ENCODE data around the gene MATCAP1.
A peak's percentile ranks its signal among the peaks of the same experiment; 100 is the strongest.

The MATCAP1 gene

DNA sequence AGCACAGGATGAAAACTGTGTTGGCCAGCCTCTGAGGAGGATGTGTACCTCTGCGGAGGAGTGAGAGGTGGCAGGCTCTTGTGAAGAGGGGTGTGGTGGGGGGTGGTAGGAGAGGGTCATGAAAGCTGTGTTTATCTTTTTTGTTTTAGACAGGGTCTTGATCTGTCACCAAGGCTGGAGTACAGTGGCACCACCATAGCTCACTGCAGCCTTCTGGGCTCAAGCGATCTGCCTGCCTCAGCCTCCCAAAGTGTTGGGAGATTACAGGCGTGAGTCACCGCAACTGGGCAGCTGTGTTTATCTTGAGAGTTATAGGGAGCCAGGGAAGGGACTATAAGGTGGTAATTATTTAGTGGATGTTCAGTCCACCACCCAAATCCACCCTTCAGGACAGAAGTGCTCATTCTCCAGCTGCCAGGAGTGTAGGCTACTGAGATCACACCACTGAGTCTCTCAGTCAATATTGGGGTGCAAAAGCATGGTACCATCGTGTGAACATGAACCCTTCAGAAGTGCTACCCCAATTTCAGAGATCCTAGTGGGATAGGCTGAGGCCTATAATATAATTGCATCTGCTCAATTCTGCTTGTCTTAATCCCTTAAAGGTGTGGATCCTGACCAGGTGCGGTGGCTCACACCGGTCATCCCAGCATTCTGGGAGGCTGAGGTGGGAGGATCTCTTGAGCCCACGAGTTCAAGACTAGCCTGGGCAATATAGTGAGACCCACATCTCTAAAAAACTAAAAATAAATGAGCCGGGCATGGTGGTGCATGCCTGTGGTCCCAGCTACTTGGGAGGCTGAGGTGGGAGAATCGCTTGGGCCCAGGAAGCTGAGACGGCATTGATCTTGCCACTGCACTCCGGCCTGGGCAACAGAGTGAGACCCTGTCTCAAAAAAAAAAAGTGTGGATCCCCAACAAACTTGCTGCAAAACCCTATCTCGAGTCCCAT, 7.0 kb upstream of the MATCAP1 start:
- no peak for DNase-seq

DNA sequence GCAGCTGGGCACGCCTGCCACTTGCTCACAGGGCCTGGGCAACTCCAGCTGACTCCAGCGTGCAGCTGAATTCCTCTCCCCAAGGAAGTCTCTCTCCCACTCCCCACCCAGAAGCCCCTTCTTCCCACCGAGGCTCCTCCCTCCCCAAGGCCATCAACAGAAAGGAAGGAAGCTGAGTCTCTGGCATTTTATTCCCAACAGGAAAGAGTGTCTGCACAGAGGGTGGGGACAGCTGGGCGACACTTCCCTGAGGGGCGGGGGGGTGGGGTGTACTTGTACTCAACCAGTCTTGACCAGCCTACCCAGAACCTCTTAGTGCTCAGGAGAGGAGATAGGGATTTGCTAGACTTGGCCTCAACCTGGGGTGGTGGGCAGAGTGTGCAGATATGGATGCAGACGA, 6.3 kb upstream of the MATCAP1 start, which contains the start of gene EXOC3L1:
Gene EXOC3L1 (minus strand): TSS at position 96 of the 400 bp plus-strand sequence. CDS start 460 bp downstream, outside the sequence.
- DNase-seq: no peak

DNA sequence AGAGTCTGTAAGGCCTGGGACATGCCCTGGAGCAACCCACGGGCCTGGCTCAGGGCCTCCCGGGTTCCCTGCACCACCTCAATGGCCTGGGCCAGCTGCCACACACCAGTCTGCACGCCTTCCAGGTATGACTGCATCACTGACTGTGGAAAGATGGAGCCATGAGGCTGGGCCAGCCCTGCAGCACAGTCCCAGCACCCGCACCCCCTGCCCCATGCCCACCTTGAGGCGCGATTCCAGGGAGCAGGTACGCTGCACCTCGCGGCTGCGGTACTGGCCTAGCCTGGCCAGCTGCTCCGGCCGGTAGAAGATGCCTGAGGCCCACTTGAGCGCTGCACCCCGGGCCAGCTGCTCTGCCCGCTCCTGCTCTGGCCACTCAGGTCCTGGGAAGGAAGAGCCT, 5.0 kb upstream of the MATCAP1 start:
- no peak for DNase-seq

DNA sequence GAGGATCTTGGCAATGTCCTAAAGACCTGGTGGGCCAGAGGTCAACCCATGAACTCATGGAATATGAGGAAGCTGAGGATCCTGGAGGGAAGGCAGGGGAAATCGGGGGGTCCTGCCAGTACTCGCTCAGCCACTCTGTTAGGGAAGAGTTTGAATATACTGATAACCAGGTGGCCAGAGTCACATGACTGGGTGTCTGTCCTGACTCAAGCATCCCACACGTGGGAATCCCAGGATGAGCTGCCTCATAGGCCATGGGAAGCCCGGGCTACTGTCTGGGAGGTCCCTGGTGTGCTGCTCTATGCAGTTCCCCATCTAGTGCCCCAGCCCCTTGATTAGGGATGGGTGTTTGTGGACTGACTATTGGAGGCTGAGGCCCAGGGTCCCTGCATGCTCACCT, 4.6 kb upstream of the MATCAP1 start:
- DNase-seq: no peak

DNA sequence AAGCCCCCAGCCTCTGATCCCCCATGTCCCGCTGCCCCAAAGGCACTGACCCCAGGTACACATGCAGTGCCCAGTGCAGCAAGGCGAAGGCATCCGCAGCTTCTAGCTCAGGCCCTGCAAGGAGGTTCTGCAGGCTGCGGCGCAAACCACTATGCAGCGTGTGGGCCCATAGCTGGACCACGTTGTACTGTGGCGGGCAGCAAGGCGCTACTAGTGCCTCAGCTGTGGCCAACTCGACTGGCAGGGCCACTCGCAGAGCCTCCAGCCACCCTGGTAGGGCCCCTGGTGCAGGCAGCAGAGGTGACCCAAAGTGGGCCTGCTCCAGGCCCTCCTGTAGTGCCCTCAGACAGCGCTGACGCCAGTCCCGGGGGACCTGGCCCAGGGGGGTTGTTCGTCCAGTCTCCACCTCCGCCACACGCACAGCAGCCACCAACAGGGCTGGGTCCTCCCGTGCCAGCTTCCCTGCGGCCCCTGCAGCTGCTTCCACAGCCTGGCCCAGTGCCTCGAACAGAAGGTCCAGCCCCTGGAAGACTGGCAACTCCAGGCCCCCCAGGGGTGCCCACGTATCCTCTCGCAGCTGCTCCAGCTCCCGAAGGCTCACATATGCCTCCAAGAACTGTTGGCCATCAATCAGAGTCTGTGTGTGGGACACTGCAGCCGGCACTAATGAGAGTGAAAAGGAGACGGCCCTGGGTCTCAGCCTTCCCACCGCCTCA, 3.6 kb upstream of the MATCAP1 start:
- DNase-seq: no peak

DNA sequence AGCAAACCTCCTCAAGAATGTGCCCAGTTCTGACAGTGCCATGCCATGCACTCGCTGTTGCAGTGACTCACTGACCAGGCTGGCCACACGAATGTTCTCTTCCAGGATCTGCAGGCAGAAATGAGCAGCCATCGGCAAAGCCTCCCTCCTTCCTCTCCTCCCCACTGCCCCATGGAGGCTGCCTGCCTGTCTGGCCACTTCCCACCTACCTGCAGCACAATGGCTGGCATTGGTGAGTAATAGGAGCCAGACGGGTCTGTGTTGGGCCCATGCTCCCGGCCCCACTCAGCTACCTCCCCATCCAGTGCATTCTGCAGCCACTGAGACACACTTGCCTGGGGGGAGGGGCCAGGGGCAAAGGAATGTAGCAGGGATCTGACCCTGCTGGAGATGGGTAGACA, 2.8 kb upstream of the MATCAP1 start:
- no peak for DNase-seq

DNA sequence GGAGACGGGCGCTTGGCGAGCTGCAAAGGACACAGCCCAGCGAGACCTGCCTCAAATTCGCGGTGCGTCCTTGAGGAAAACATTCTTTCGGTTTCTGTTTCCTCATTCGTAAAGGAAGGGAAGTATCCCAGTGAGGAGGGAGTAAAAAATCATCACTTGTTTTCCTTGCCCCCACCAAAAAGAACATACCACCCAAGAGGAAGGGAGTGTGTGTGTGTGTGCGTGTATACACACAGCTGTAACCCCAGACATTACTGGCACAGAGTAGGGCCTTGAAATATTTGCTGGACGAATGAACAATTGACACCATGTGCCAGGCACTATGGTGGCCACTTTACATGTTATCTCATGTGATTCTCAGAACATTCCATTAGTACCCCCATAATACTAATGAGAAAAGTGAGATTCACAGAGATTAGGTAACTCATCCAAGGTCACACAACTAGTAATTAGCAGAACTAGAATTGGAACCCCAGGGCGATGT, 1.9 kb upstream of the MATCAP1 start:
- no peak for DNase-seq

DNA sequence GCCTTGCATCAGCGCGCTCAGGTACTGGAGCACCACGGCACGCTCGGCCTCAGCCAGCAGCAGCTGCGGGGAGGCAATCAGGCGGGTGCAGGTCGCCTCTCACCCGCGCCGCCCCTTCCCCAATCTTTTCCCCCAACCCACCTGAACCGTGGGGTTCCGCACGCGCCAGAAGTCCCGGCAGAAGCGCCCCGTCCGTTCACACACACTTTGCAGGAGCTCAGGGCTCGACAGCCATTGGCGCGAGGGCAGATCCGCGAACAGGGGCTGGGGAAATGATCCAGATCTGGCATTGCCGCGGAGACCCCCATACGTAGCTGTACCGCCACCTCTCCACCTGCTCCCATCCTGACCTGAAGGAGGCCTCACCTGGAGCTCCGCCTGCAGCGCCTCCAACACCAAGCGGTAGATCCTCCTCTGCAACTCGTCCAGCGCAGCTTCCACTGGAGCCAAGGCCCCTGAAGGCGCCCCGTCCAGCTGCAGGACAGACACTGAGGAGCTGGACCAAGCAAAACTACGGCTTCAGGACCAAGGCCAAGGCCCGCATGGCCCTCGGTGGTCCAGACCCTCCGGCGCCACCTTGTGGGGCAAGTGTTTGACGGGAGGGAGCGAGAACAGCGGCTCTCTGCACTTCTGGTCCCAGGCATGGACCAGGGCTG, 1.4 kb upstream of the MATCAP1 start:
- DNase-seq: peak; percentile 88

DNA sequence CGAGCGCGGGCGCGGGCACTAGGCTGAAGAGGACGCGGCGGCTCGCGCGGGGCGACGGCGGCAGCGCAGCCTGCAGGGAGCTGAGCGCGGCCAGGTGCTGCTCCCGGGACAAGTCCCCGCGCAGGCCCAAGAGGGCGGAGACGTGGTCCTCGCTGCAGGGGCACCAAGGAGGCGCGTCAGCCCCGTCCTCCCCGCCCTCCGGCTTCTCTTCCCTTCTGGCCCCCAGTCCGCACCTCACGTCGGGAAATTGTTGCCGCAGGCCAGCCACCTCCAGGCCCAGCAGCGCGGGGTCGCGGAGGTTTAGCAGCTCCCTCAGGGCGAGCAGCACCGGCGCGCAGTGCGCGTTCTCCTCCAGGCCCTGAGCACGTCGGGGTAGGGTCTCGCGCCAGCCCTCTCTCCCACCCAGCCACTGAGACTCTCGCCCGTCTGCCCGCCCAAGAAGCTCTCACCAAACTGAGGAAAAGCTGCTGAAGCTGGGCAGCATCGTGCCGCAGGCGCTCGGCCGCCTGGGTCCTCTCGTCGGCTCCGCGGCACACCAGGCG, 761 bp upstream of the MATCAP1 start:
- DNase-seq: no peak

DNA sequence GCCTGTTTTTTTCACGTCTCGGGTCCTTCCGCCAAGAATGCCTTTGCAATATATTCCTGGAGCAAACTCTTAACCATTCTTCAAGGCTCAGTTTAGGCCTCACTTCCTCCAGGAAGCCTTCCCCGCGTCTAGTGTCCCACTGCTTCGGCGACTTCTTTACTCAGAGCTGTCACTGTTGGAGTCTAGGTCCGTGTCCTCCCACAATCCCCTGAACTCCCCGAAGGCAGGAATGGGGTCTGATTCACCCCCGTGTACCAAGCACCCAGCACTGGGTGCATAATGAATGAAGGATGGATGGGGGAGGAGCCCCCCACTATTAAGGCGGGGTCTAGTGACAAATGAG, 508 bp downstream of the MATCAP1 start:
- no peak for DNase-seq

DNA sequence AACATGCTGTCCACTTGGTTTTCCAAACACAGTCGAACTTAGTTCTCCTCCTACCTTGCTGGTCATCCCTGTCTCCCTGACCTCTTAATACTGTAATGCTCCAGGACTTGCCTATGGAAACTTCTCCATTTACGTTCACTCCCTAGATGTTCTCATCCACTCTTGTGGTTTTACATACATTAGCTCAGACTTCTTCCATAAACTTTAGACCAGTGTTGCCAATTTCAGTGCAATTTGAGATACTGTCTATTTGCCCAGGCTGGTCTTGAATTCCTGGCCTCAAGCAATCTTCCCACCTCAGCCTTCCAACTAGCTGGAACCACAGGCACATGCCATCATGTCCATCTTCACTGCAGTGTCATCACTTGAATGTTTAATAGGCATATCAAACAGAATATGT, 1.5 kb downstream of the MATCAP1 start:
- DNase-seq: no peak

DNA sequence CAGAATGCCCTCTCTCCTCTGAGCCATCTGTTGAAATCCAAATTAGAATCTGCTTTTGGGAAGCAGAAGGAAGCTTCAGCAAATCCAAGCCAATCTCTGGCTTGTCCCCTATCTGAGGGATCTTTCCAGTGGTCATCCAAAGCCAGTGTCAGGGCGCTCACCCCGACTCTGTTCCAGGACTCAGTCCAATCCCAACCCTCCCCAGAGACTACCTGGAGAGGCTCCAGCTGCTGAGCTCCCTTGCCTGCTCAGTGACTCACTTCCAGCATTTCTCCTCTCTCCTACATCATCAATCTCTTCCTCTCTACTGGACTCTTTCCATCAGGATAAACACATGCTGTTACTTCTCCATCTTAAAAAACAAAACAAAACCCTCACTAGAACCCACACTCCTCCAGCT, 2.4 kb downstream of the MATCAP1 start:
- DNase-seq: no peak

DNA sequence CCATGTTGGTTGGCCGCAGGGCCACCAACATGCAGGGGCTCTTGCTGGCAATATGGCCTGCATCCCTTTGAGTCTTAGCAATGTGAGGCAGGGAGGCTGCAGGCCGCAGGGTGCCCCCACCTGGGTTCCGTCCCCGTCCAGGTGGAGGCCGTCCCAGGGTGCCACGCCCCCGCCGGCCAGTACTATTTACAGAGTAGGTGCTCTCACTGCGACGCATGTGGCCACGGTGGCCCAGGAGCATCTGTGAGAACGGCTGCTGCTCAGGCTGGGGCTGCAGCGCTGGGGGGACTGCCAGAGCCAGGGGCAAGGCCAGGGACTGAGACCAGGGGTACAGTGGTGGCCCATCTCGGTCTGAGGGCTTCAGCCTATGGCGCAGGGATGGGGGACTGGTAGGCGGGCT, 3.6 kb downstream of the MATCAP1 start:
- DNase-seq: no peak

DNA sequence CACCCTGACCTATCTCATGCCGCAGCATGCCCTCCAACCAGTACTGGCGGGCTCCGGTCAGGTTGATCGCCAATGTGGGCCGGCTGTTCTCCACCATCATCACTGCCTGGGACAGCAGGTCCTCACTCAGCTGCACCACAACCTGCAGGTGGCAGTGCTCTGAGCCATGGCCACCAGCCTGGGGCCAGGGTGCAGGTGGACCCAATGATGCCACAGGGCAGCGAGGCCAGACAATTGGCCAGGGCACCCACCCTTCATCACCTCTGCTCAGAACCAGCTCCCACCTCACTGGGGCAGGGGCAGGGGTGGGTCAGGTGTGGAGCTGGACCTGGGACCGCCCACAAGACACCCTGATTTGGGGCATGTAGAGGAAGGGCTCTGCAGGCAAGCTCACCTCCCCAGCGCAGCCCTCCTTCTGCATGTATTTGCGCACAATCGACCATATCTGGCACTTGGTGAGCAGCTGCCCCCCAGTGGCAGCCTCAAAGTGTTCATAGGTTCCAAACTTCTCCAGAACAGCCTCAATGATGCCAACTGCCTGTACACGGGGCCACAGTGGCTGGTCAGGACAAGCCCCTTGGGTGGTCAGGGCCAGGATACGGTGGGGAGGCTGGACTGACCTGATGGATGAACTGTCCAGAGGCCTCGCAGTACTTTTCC, 4.2 kb downstream of the MATCAP1 start:
- peak; percentile 40 for DNase-seq

DNA sequence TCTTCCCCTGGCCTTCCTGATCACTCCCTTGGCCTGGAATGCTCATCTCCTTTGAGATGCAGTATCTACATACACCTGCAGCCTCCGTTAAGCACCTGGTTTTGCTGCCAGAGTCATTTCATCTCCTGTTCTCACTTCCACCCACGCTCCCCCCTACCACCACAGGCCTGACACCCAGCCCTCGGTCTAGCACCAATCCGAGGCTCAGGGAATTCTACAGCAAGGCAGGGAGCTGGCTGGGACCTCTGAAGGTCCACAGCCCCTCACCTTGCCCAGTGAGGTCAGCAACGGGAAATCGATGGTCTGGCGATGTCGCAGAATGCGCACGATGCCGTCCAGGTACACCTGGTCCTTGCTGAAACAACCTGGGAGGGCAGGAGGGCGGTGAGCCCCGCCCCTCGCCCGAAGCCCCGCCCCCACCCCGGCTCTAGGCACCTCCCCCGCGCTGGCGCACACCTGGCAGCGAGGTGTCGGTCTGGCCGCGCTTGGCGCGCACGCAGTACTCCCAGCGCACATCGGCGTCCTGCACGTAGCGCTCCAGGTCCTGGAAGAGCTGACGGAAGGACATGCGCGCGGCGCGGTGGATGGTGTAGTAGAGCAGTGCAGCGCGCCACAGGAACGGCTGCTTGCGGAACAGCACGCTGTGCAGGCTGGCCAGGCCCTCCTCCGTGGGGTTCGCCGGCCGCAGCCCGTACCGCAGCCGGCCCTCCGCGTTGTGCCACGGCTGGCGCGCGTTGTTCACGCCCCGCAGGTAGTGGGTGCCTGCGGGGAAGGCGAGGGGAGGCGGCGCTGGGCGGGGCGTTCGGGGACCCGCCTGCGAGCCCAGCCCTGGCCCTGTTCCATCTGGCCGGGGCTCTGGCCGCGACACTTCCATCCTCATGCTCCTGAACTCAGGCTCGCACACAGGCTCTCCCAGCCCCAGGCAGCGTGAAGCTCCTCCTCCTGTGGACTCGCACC, 5.7 kb downstream of the MATCAP1 start:
- peak; percentile 54 for DNase-seq

DNA sequence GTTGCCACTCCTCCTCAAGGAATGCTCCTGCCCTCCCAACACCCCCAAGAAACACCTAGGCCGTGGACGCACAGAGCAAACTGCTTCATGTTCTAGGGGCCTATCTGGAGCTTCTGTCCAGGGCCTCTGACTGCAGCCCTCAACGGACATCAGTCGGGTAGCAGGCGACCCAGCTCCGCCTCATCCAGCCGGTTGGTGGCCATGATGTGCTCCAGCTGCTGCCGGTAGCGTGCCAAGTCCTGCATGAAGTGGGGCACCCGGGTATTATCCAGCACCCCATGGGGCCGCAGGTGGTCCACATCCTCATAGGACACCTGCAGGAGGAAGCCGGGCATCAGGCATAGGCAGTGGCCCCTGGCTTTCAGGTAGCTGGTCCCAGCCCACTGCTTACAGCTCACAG, 7.1 kb downstream of the MATCAP1 start:
- DNase-seq: no peak

DNA sequence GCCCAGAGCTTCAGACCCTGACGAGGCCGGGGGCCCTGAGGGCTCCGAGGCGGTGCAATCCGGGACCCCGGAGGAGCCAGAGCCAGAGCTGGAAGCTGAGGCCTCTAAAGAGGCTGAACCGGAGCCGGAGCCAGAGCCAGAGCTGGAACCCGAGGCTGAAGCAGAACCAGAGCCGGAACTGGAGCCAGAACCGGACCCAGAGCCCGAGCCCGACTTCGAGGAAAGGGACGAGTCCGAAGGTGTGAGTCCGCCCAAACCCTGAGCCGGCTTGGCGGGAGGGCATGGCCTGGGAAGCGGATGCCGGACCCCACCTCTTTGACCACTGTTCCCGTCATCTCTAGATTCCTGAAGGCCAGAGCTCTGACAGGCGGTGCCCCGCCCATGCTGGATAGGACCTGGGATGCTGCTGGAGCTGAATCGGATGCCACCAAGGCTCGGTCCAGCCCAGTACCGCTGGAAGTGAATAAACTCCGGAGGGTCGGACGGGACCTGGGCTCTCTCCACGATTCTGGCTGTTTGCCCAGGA, 9.0 kb downstream of the MATCAP1 start:
- no peak for DNase-seq

DNA sequence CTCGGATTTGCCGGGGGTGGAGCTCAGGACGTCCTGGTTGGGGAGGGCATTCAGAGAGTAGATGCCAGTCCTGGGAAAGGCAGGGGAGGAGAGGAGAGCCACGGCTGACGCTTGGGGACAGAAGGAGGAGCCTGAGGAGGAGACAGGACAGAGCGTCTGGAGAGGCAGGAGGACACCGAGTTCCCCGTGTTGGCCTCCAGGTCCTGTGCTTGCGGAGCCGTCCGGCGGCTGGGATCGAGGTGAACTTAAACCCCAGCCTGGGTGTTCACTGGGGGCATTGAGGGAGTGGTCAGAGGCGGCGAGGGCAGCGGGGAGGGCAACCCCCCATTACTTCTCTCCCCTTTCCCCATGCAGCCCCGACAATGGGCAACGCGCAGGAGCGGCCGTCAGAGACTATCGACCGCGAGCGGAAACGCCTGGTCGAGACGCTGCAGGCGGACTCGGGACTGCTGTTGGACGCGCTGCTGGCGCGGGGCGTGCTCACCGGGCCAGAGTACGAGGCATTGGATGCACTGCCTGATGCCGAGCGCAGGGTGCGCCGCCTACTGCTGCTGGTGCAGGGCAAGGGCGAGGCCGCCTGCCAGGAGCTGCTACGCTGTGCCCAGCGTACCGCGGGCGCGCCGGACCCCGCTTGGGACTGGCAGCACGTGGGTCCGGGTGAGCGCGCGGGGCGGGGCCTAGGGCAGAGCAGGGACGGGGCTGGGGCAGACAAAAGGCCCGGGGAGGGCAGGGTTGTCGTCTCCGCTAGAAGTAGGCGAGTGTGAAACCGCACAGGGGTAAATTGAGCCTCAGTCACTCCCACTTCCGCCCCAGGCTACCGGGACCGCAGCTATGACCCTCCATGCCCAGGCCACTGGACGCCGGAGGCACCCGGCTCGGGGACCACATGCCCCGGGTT, 9.7 kb downstream of the MATCAP1 start:
- peak; percentile 80 for DNase-seq

DNA sequence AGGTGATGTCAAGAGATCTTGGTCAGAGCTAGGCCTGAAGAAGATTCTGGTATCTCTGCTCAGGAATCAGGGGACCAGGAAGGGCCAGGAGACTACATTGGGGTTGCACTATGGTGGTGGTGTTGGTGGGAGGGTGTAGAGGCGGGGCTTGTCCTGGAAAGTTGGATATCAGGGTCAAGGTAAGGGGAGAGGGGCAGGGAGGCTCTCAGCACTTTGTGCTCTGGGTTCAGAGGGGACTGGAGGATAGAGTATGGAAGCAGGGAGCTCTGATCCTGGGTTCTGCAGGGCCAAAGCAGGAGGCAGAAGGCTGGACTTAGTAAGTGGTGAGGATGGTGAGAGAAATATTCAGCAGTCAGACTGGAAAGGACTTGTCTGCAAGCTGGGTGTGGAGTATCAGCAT, 10.4 kb downstream of the MATCAP1 start:
- no peak for DNase-seq

Data from activated CD4-positive, alpha-beta T cell treated with anti-CD3 and anti-CD28 coated beads, Interleukin-2, Interleukin-6, amounts not matched to agents 100 ng/mL and 50 ng/mL, durations not matched to agents 16 hours and 8 hours (primary cell).